ENCODE results near the gene ARPC1A.

DNA sequence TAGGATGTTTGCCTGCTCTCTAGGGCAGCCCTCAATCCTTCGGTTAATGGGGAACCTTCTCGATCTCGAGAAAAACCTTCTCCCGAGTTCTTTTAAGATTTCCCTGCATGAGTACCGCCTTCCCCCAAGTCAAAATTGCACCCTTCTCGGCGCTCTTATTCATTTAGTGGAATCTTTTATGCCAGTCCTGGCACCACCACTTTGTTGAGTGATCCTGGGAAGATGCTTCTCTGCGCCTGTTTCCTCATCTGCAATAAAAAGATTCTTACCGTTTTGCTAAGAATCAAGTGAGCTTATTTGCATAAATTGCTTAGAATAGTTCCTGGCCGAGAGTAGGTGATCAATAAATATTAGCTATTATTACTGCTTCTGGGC lies 697 bp downstream of the ARPC1A start:
- TF ChIP-seq POLR2AphosphoS5 (IDR thresholded peaks at IDR 0.05) (no peak), POLR2A (IDR thresholded peaks at IDR 0.05) (no peak)
